GM21528 (cell line): ENCODE results near the gene HOXA9.

Experiments used
- ATAC-seq: cut with Tn5 transposase; IDR thresholded peaks from one replicate; pipeline ENCODE4 v1.9.1; 2021; ENCODE audit warnings: mild to moderate bottlenecking, moderate library complexity; ENCODE audit not compliant: unreplicated experiment, low FRiP score

HOXA9 gene

GRCh38 chr7:27167916-27168264 is 2.6 kb upstream of the HOXA9 start:
- no peak for ATAC-seq

GRCh38 chr7:27166531-27167505 is 1.5 kb upstream of the HOXA9 start:
- ATAC-seq: no peak

GRCh38 chr7:27165996-27166530 is 726 bp upstream of the HOXA9 start:
- ATAC-seq: no peak

- no peak for ATAC-seq
Observed at GRCh38 chr7:27164367-27165088, 809 bp downstream of the HOXA9 start.

- no peak for ATAC-seq
Observed at GRCh38 chr7:27164045-27164366, 1.3 kb downstream of the HOXA9 start.

GRCh38 chr7:27163288-27164044 is 1.9 kb downstream of the HOXA9 start:
- ATAC-seq: no peak

GRCh38 chr7:27162561-27163287 is 2.6 kb downstream of the HOXA9 start:
- no peak for ATAC-seq

GRCh38 chr7:27161721-27162560 is 3.4 kb downstream of the HOXA9 start:
- ATAC-seq: no peak

GRCh38 chr7:27161214-27161720 is 4.1 kb downstream of the HOXA9 start:
- no peak for ATAC-seq

- ATAC-seq: no peak
Observed at GRCh38 chr7:27160546-27161213, 4.7 kb downstream of the HOXA9 start.

GRCh38 chr7:27160145-27160545 is 5.2 kb downstream of the HOXA9 start:
- no peak for ATAC-seq

- no peak for ATAC-seq
Observed at GRCh38 chr7:27159266-27160144, 5.8 kb downstream of the HOXA9 start.

GRCh38 chr7:27158436-27159265 is 6.7 kb downstream of the HOXA9 start:
- no peak for ATAC-seq

- ATAC-seq: no peak
Observed at GRCh38 chr7:27157702-27158431, 7.5 kb downstream of the HOXA9 start.

- no peak for ATAC-seq
Observed at GRCh38 chr7:27156916-27157701, 8.2 kb downstream of the HOXA9 start.
